Mucosa of gallbladder (tissue), 1 donor: ENCODE results near the gene SHISA6. TPM values are rescaled to one million over a fixed set of nuclear protein-coding genes. Genes with fewer than 3 reads are reported as not detected.

ENCODE experiments used
- DNase-seq: peaks from one replicate; pipeline ENCODE4 v3.0.0-alpha.2; 2020; ENCODE audit warnings: low spot score
- total RNA-seq: library from RNA; stranded (reverse); gene quantifications from one replicate; pipeline ENCODE4 v1.2.1, GENCODE V29; 2021
- donor health status: DM: no; HTN: no; CAD: no.

Gene SHISA6
- total RNA-seq, 1 donor from 2014 or later: 0.75 TPM

DNA sequence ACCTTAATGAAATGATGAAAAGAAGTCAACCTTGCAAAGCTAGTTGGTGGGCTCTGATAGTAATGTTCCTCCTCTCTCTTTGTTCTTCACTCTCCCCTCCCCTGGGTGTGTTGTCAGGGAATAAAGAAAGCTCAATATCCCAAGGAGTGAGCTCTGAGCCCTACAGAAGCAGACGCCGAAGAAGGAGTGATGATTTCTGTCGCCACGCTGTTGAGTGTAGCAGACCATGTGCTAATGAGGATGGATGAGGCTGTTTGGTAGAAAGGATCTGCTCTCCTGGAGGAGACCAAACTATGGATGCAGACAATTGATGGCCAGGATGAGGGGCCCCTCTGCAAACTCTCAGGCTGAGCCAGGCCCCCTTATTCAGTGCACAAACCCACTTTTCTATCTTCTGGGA, 217.3 kb downstream of the SHISA6 start:
- DNase-seq: no peak

DNA sequence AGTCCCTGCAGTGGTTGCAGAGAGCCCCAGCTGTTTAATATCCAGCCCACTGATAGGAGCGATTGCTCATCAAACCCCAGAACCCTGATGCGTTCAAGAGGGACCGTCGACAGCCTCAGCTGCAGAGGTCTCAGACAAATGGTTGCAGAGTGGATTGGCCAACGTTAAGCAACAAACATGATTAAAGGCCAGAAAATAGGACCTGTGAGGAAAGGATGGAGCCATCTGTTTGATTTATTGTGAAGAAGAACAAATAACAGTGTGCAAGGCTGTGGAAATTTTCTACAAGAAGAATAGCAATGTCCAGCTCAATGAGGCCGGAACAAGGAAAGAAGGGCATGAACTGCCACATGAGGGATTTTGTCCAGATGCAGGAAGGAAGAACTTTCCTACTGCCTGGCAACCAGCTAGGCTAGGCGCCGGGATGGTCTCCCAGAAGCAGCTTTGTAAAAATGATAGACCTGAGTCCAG, 218.9 kb downstream of the SHISA6 start:
- DNase-seq: peak; percentile 26

DNA sequence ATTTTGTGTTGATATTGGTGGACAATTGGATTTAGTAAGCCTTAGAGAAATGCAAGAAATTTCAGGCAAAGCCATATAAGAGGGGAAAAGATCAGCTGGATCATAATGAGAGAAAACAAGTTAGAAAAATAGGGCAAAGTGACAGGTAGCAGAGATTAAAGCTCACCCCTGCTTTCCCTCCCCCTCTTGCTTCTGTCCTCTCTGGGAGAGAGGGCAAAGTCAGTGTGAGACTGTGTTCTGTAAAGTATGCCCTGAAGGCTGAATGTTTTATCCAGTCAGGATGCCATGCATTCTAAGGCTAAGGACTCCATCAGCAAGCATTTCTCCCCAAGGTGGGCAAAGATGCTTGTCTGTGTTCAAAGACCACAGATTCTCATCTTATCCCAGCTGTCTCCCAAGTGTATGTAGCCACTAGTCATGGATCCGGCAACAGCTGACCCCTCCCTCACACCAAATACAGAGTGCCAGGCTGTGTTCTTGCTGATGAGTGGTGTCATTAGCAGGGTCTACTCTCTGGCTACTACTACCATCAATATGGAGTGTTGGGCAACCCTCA, 221.1 kb downstream of the SHISA6 start:
- no peak for DNase-seq

DNA sequence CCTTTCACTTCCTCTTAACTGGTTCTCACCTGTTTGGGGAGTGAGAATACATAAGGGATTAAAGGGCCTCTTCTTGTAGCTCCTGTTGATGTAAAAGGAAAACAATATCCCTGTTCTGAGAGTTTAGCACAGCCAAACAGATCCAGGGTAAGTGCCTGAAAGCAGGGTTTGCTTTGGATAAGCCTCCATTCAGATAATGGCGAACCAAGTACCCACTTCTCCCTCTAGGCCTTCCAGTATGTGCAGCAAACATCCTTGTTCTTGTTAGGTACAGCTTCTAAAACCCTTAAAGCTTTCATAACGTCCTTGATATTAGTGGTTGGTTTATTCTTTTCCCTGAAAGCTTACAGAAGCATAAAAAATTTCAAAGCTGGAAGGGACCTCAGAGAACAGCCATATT, 226.6 kb downstream of the SHISA6 start:
- DNase-seq: no peak

DNA sequence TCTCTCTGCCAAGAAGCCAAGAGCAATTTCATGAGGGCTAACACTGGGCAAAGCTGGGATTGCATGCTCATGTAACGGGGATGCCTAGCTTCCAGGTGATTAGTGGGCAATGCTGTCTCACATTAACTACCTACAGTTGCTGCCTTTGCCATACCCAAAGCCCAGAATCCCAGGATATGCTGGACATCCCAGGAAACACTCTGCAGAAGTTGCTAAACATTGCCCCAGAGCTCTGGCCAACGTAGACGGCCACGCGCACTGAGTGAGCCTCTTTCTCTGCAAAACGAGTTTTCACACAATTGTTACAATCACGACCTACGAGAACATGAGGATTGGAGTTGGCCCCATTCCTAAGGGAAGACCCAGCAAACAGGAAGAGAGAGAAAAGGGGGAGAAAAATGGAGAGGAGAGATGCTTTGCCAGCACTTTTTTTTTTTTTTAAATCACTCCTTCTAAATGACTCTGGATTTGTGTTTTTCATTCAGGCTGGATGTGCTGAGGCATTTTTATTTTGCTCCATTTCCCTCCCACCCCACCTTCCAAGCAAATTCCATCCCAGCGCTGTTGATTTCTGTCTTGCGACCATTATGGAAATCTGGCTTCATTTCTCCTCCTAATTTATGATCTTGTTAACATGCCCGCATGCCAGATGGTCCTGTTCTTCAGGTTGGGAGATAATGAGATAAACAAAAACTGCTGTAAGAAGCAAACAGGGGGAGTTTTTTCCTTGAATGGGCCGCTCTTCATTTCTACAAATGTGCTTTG, 244.5 kb downstream of the SHISA6 start:
- no peak for DNase-seq

DNA sequence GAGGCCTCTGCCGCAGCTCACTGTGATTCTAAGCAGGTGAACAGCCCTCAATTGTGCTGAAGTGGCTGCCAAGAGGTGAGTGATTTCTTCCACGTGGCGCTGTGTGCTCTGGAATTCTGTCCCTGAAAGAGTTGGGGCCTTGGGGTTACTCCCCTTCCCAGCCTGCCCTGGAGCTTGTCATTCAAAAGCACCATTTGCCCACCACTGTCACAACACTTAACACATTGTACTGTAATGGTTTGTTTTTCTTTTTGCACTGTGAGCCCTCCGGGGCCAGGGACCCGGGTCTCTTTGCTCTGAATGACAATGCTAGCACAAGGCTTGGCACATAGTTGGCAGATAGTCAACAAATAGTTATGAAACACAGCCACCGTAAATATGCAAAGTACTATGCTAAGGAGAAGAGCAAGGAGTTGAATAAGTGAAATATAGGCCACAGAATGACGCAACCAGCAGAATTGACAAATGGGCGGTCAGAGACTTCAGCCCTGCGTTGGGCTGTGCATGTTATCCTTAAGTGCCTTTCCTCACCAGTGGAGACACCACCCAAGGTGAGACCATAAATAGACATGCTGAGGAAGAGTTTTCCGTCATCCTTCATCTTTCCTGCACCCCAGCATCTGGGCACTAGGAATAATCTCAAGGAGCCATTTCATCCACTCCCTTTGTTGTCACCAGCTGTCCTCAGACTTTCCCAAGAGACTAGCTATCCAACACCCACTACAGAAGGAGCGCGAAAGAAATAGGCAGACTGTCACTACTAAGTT, 245.3 kb downstream of the SHISA6 start:
- no peak for DNase-seq

DNA sequence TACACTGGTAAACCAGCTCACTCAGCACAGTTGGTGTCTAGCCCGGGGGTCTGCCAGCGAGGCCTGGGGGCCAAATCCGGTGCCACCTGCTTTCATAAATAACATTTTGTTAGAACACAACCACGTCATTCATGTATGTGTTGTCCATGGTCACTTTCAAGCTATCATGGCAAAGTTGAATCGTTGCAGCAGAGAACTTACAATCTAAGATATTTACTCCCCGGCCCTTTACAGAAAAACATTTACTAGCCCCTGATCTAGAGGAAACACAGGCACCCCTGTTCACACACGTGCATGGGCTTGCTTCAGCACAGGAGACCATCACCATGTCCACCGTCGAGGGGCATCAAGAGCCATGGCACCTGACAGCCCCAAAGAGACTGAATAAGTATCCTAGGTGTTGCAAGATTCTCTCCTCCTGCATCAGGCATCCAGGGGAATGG, 245.9 kb downstream of the SHISA6 start:
- no peak for DNase-seq

DNA sequence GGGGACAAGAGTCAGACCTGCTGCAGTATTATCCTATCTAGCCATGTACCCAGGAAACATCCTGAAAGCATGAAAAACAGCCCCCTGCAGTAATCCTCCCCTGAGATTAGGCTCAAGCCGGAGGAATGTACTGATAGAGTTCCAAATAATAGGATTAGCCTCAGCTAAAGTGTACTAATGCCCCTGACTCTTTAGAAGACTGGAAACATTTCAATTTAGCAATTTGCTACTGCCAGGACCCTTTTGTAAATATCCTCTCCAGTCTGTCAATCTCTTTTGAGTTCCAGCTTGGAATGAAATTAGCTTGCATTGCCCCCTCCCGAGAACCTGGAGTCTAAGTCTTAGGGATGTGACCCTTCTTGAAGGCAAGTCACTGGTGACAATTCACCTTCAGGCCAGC, 246.5 kb downstream of the SHISA6 start:
- no peak for DNase-seq

DNA sequence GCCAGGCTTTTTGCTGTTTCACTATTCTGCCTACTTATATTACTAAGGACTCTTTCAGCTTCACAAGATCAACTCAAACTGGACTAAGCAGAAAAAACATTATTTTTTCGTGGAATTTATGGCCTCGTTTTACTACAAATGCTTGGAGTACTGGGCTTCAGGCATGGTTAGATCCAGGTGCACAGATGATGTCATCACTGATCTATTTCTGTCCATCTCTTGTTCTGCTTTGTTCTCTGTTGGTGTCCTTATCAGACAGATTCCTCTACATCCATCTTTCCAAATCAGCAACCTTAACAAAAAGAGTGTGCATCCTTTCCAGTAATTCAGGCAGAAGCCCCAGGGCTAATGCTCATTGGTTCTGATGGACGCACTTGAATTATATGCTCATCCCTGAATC, 247.4 kb downstream of the SHISA6 start:
- no peak for DNase-seq

DNA sequence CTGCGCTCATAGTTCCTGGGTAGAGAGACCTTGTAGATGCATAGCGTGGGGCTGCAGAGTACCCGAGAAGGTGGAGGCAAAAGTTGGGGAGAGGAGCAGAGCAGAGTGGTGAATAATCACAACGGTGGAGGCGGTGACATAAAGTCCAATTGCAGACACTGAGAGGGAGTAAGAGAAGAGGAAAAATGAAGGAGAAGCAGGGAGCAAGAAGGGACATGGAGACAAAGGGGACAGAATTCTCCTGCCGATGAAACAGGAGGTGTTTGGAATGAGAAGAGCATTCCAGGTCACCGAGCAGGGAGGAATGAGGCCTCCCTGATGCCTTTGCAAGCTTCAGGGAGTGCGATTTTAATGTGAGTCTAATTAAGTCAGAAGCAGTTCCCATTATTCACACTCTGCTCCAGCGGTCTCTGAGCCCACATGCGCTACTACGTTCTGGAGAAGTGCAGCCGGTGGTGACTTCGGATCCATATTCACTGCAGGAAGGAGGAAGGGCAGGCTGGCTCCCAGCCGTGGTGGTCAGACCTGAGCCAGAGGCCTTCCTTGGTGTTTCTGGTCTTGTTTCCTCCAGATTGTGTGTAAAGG, 249.2 kb downstream of the SHISA6 start:
- DNase-seq: no peak

DNA sequence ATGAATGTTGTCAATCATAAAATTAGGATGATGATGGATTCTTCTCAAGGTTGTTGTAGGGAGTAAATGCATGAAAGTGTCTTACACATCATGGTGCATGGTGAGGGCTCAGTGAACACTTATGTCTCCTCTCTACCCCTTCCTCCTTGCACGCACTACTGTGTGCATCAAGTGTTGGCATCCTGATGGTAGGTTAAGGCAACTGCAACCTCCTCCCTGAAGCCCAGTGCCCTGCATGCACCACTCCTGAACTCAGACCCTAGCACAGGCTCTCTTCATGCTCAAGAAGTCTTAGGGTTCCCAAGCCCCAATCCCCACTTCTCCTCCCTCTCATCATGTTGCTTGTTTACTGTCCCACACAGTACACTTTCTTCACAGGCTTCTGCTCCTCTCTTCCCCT, 251.5 kb downstream of the SHISA6 start:
- no peak for DNase-seq

DNA sequence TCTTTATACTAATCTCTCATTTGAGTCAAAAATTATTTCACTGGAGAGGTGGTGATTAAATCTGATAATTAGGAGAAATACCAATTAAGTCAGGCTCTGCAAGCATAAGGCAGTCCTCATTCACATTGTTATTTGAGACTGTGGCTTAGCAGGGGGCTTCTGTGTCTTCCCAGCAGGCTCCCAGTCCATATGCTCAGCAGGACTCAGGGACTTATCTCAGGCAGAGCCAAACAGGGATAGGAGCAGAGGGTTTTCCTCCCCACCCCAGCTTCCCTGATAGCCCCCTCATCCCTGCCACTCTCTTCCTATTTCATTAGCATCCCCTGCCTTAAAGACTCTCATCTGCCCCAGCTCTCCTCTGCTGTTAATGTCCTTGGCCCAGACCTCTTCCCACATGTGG, 252.9 kb downstream of the SHISA6 start:
- no peak for DNase-seq

DNA sequence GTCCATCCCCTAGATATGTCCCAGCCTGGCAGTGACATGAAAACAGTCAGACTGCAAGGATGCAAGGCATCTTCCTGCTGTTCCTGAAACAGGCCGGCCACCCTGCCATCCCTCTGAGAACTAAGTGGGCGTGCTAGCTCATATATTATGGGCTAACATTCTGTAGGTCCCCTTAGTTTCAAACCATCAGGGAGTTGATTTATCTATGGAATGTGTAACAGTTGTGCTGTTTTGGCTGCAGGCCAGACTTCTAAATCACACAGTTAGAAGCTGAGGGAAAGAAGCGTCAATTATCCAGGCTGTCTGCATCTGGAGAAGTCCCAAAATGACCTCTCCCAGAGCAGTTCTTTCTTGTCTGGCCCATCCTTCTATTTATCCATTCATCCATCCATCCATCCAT, 254.6 kb downstream of the SHISA6 start:
- no peak for DNase-seq

DNA sequence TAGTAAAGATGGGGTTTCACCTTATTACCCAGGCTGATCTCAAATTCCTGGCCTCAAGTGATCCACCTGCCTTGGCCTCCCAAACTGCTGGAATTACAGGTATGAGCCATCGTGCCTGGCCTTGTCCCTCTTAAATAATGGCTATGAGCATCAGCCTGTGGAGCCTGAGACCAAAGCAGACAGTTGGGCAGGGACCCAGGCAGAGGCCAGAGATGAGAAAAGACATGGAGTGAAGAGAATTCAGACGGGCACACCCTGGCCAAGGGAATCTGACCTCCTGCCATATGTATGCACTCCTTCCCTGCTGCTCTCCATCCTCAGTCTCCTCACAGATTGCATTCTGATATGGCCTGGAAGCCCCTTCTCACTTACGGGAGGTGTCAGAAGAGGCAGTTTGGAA, 258.9 kb downstream of the SHISA6 start:
- DNase-seq: no peak

DNA sequence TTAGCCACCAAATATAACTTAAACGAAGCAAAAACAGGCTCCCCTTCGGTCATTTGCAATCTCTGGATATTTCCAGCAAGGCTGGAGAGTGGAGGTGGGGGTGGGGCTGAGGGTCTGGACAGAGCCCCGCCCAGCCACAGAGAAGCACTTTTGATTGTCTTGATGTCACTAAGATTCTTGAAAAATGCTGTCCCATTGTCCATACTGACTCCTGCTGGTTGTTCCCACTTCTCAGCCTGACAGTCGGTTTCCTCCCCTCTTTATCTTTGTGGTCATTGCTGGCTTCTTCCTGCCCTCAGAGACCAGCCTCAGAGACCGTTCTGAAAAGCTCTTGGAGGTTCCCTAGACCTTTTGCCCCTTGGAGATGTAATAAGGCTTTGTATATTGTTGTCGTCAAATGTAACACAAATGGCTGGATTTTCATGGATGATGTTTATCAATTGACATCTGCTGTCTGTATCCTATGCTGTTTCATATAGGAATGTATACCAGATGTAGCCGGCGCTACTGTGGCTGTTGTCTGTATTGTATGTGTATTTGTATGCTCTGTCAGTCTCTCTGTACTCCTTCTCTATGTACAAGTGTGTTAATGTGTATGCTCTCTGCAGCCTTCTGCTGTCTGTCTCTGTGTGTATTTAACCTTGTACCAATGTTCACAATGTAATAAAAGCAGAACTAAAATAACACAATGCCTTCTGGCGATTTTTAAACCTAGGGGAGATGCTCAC, 262.5 kb downstream of the SHISA6 start:
- DNase-seq: no peak

DNA sequence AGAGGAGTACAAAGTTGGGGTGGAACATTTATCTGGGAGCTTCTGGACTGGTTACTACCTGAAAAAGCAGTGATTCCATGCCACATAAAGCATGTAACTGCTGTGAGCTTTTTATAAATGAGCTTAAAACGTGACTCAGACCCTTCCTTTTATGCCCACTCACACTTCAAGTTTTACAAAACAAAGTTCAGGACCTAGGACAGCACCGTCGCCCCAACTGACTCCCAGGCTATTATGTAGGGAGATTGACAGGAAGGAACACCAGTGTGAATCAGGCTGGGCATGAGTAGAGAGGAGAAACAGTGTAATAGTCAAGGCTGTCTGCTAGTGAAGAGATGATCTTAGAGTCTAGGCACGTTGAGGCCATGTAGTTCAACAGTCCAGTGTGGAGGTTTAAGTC, 265.6 kb downstream of the SHISA6 start:
- peak; percentile 13 for DNase-seq

DNA sequence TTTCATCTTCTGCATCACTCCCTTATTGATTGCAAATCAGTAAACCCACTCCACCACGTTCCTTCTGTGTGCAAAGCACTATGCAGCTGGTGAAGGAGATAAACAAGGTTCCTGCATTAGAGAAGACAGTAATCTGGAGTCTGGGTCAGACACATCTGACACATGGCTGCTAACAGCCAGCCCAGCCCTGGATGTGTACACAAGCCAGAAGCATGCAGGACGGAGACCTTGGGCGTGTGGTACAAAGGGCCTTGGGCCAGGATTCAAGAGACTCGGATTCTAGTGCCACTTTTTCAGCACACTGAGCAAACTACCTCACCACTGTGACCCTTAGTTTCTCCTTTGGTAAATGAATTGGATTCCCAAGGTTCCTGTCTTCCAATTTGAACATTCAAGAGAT, 270.7 kb downstream of the SHISA6 start:
- DNase-seq: peak; percentile 66

DNA sequence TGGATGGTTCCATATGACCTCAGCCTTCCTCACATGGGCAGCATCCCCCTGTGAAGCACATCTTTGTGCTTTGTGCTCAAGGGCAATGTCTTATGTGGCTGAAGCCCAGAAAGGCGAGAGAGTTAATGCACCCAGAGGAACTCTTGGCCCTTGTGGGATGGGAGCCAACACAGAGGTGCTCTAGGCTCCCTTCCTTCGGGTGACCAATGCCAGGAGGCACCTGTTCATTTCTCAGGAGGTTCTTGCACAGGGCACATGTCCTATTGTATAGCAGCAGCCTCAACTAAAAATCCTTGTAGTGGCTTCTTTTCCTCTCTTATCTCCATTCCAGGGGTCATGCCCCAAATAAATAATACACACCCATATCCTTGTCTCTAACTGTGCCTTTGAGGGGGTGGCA, 273.6 kb downstream of the SHISA6 start:
- DNase-seq: no peak

DNA sequence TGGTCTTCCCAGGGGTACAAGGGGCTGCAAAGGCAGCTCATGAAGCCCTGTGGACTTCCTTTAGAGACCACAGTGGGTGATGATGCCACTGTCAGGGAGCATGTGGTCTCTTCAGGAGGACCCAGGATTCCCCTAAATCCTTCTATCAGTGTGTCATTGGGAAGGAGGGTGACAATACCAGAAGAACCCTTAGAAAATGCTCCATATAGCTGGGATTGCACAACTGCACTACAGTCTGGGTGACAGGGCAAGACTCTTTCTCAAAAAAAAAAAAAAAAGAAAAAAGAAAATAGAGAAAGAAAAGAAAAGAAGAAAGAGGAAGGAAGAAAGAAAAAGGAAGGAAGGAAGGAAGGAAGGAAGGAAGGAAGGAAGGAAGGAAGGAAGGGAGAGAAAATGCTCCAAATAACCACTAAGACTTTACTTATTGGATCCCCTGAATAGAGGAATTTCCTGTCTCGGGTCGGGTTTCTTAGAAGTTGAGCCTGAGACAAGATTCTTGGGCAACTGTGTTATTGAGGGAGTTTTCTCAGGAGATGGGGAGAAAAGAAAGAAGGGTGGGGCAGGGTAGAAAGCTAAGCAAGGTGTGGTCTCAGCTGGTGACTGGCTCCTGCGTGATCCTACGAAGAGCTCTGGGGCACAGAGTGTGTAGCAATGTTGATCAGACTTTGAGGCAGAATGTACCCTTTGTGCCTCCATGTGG, 274.1 kb downstream of the SHISA6 start:
- no peak for DNase-seq

DNA sequence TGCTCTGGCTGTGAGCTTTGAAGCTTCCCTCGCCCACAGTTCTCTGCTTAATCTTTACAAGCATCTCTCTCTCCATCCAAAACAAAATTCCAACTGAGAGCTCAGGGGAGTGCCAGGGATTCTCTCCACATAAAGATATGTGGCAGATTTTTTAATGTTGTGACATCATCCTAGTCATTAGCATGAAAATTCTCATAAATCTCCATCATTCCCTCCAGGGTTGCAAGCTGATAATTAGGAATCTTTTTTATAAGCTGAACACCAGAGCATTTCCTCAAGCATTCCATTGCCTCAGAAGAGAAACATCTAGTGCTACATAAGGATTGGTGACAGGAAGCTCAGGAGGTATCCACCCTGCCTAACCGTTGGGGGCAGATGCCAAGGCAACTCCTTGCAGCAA, 274.9 kb downstream of the SHISA6 start:
- DNase-seq: no peak

DNA sequence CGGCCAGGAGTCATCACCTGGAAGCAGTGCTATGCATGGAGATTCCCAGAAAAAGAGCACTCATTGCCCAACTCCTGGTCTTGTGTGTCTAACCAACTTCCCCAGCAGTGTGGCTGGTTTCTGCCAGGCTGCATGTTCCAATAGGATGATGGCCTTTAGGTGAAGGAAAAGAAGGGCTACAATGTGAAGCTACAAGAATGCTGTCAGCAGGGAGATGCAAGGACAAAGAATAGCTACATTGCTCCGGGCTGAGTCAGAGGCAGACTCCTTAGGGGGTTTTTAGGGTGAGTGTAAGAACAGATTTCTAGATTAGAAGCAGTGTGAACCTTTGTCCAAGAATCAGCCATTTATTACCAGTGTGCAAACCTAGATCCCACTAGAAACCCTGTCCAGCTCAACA, 294.2 kb downstream of the SHISA6 start:
- no peak for DNase-seq
